Cerebellar nuclear complex (tissue), 1 donor: ENCODE data around the gene STRBP.
A peak's percentile ranks its signal among the peaks of the same experiment; 100 is the strongest.
"Not testable (repeated sequence)": the region's sequence is repeated elsewhere in the genome, so short reads cannot be mapped to it uniquely, and the experiment has no call there.

ENCODE experiments used
- DNase-seq, 2 experiments: peaks; one replicate each; lab custom pipeline; 2025; lab: John Stamatoyannopoulos, UW

The STRBP gene

GRCh38 chr9:123191680-123192079 is 76.7 kb downstream of the STRBP start:
- no peak for DNase-seq

GRCh38 chr9:123191260-123191659 is 77.1 kb downstream of the STRBP start:
- DNase-seq, result no peak

- DNase-seq, result no peak
These were observed 81.3 kb downstream of the STRBP start for GRCh38 chr9:123187131-123187530.

GRCh38 chr9:123186029-123186428 is 82.4 kb downstream of the STRBP start:
- not testable (repeated sequence) for DNase-seq

- DNase-seq, result no peak
These were observed 91.4 kb downstream of the STRBP start for GRCh38 chr9:123176949-123177348.

- no peak for DNase-seq
These were observed 92.3 kb downstream of the STRBP start for GRCh38 chr9:123175854-123176629.

GRCh38 chr9:123174887-123175518 is 93.4 kb downstream of the STRBP start:
- no peak for DNase-seq

GRCh38 chr9:123174079-123174478 is 94.3 kb downstream of the STRBP start:
- DNase-seq, result no peak

- DNase-seq, result no peak
These were observed 98.5 kb downstream of the STRBP start for GRCh38 chr9:123169926-123170325.

- peak in 1 of 2 experiments; percentile 18 for DNase-seq
These were observed 99.8 kb downstream of the STRBP start for GRCh38 chr9:123168586-123168985.

- no peak for DNase-seq
These were observed 100.9 kb downstream of the STRBP start for GRCh38 chr9:123167474-123167873.

- no peak for DNase-seq
These were observed 102.6 kb downstream of the STRBP start for GRCh38 chr9:123165813-123166212.

- no peak for DNase-seq
These were observed 104.1 kb downstream of the STRBP start for GRCh38 chr9:123164285-123164684.

- DNase-seq, result no peak
These were observed 105.5 kb downstream of the STRBP start for GRCh38 chr9:123162791-123163345.

GRCh38 chr9:123162360-123162759 is 106.0 kb downstream of the STRBP start:
- DNase-seq, result no peak

GRCh38 chr9:123157221-123157620 is 111.2 kb downstream of the STRBP start:
- DNase-seq, result no peak

GRCh38 chr9:123150708-123151503 is 117.5 kb downstream of the STRBP start:
- no peak for DNase-seq

- DNase-seq, result no peak
These were observed 119.3 kb downstream of the STRBP start for GRCh38 chr9:123149067-123149466.

- DNase-seq, result no peak
These were observed 130.2 kb downstream of the STRBP start for GRCh38 chr9:123138163-123138562.

- DNase-seq, result no peak
These were observed 133.0 kb downstream of the STRBP start for GRCh38 chr9:123135430-123135829.

- DNase-seq, result no peak
These were observed 135.7 kb downstream of the STRBP start for GRCh38 chr9:123132696-123133095.

GRCh38 chr9:123131993-123132392 is 136.4 kb downstream of the STRBP start:
- DNase-seq, result no peak
